Fibroblast of villous mesenchyme (primary cell): Measurements from ENCODE around the gene CACNA2D4. TPM values are rescaled to one million over a fixed set of nuclear protein-coding genes. Genes with fewer than 3 reads are reported as not detected.

ENCODE experiments used
- DNase-seq: peaks from one replicate; pipeline ENCODE4 v3.0.0-alpha.2; 2010; ENCODE audit warnings: low read depth
- H3K4me3 ChIP-seq: 2 replicates; pipeline ENCODE4 v1.5.1; 2011; ENCODE audit warnings: low read depth, mild to moderate bottlenecking, low read length
- CTCF ChIP-seq: IDR thresholded peaks from 2 replicates; pipeline ENCODE4 v1.5.1; 2012; ENCODE audit warnings: low read depth, mild to moderate bottlenecking, low read length; ENCODE audit not compliant: insufficient read depth
- total RNA-seq: library from RNA; depleted of rRNA; stranded (reverse); fragments of >200 nt; gene quantifications from 2 replicates; pipeline ENCODE4 v1.2.3, GENCODE V29; 2012

Gene CACNA2D4
- total RNA-seq, 1 donor, result 1.7 TPM

DNA sequence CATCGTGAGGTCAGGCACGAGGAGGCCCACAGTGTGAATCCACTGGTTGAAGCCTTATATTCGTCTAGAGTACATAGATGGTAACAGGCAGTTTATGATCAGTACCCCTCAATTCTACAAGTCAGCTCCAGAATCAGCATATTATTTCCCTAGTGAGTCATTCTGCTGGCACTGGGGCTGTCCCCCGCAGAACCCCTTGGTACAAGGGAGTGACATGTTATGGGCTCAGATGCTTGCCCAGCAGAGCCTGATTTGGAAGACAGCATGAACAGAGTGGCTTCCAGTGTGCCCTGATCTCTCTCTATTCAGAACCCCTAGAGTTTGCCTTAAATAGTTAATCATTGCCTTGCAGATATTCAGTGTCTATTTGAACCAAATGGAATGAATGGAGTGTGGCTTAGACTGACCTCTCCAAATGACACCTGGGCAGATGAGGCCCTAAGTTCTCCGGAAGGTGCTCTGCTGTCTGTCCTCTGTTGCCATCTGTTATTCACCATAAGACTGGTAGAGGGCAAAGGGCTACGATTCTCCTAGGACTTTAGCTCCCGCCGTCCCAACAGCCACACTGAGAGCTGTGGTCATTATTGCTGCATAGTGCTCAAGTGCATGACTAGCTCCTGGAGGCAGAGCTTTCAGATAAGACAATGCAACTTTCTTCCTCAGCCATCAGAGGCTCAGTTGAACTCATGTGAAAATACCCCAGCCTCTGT lies 41.1 kb downstream of the CACNA2D4 start:
- no peak for TF ChIP-seq CTCF
- H3K4me3 ChIP-seq, result no peak overlapping the region
- no peak for DNase-seq

GRCh38 chr12:1876086-1876485 lies 42.4 kb downstream of the CACNA2D4 start:
- no peak for DNase-seq
- TF ChIP-seq CTCF, result no peak
- H3K4me3 ChIP-seq, result no peak overlapping the region

DNA sequence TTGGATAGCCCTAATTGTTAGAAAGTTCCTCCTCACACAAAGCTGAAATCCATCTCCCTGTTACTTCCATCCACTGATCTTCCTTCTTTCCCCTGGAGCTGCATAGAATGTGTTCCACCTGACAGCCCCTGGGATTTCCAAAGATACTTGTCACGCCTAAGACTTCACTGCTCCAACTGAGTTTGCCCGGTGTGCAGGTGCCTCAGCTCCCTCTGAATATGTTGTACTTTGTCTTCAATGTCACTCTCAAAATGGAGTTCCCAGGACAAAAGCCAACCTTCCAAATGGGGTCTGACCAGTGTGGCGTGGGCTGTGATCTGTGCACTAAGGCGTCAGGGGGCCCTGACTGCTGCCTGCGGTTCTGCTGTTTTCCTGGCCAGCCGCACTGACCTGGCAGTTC lies 42.8 kb downstream of the CACNA2D4 start:
- DNase-seq, result no peak
- H3K4me3 ChIP-seq, result no peak overlapping the region
- no peak for TF ChIP-seq CTCF

GRCh38 chr12:1873531-1874510 lies 44.6 kb downstream of the CACNA2D4 start:
- TF ChIP-seq CTCF, result no peak
- no peak for DNase-seq

DNA sequence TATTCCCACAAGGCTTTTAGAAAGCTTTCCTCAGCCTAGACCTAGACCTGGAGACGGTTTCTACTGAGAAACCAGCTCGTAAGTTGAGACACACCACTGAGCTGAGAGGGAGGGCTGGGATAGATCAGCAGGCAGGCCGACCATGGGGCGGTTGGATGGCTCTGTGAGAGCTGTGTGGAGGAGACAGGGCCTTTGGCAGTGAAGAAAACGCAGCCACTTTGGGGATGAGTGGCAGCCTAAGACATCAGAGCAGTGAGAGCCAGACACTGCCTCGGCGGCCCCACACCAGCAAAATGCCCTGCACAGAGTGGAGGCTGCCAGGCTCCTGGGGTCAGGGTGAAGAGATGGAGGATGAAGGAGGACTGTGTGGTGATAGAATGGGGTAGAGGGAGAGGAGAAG lies 46.0 kb downstream of the CACNA2D4 start:
- no peak for DNase-seq
- no peak overlapping the region for H3K4me3 ChIP-seq
- TF ChIP-seq CTCF, result no peak

More at GRCh38 chr12:1873531-1874510, 44.6 kb downstream of the CACNA2D4 start:
- H3K4me3 ChIP-seq, result no peak overlapping the region

DNA sequence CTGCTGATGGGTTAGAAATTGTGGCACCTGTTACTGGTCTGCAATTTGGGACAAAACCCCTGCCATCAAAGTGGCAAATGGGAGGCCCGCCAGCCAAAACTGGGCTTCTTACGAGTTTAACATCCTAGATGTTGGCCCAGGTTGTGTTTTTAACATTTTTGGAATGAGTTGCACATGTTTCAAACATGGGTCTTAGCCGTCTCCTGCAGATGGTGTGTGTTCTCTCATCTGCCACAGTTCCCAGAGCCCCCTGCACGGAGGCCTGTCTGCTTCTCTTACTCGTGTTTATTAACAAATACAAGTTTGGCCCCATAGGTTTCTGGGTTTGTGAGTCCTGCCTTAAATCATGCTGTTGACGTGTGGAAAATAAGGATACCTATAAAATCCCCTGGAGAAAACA lies 46.5 kb downstream of the CACNA2D4 start:
- TF ChIP-seq CTCF, result no peak
- DNase-seq, result no peak

More for the DNA sequence above, 46.5 kb downstream of the CACNA2D4 start:
- no peak overlapping the region for H3K4me3 ChIP-seq
